RWPE1 (cell line): ENCODE data around the gene OAS3.
"Not testable (repeated sequence)": the region's sequence is repeated elsewhere in the genome, so short reads cannot be mapped to it uniquely, and the experiment has no call there.

Experiments
- CTCF ChIA-PET: fragments of 350-600 bp; sonication (Branson Sonifier 250); formaldehyde crosslinking; extraction: SDS; loops from one replicate; lab custom pipeline; 2021; lab: Yijun Ruan, JAX
- POLR2A ChIA-PET: fragments of 400-600 bp; formaldehyde crosslinking; extraction: SDS; loops from one replicate; lab custom pipeline; 2020; ENCODE audit warnings: antibody characterized with exemption; ENCODE audit not compliant: low non-redundant PET; lab: Yijun Ruan, JAX
- DNase-seq: peaks from one replicate; pipeline ENCODE4 v3.0.0; 2012; ENCODE audit warnings: low spot score
- H3K27ac ChIP-seq: fragments of 450-650 bp; 2 replicates; pipeline ENCODE4 v1.5.1; 2017
- TF ChIP-seq, protein P1 (sequence below): fragments of 450-650 bp; conservative IDR thresholded peaks from 2 replicates; pipeline ENCODE4 v1.5.1; 2017; ENCODE audit warnings: low read depth, mild to moderate bottlenecking

OAS3 gene

DNA sequence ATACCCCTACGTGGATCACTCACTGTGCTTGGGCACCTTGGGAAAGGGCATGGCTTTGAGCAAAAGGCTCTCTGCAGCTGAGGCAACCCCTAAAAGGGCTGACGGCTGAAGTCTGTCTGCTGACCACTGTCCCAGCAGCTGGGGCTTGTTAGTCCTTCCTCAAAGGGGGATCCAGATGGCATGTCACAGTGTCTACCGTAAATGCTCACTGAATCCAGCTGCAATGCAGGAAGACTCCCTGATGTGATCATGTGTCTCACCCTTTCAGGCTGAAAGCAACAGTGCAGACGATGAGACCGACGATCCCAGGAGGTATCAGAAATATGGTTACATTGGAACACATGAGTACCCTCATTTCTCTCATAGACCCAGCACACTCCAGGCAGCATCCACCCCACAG is 19.2 kb upstream of the OAS3 start:
- TF ChIP-seq, protein P1, sequence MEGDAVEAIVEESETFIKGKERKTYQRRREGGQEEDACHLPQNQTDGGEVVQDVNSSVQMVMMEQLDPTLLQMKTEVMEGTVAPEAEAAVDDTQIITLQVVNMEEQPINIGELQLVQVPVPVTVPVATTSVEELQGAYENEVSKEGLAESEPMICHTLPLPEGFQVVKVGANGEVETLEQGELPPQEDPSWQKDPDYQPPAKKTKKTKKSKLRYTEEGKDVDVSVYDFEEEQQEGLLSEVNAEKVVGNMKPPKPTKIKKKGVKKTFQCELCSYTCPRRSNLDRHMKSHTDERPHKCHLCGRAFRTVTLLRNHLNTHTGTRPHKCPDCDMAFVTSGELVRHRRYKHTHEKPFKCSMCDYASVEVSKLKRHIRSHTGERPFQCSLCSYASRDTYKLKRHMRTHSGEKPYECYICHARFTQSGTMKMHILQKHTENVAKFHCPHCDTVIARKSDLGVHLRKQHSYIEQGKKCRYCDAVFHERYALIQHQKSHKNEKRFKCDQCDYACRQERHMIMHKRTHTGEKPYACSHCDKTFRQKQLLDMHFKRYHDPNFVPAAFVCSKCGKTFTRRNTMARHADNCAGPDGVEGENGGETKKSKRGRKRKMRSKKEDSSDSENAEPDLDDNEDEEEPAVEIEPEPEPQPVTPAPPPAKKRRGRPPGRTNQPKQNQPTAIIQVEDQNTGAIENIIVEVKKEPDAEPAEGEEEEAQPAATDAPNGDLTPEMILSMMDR = no peak
- no peak overlapping the region for H3K27ac ChIP-seq
- no peak for DNase-seq
- CTCF ChIA-PET = no interaction called here
- POLR2A ChIA-PET = no interaction called here

DNA sequence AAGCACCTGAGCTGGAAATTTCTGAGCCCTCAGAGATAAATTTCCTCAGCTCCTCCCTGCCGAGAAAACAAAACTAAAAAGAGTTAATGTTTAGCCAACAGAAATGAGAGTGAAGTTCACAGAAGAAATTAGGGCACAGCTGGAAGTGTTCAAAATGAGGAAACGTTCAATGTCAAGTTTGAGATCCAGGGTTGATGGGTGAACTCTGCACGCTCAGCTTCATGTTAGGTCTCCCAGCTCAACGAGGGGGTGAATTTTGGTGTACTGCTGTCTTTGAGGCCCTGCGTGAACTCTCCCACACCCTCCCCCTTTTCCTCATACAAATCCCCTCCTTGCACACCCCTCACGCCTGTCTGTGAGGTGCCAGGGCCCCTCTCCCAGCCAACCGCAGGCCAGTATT is 13.3 kb upstream of the OAS3 start:
- TF ChIP-seq, protein P1 = no peak
- no peak overlapping the region for H3K27ac ChIP-seq
- CTCF ChIA-PET = no interaction called here
- POLR2A ChIA-PET = no interaction called here
- no peak for DNase-seq

DNA sequence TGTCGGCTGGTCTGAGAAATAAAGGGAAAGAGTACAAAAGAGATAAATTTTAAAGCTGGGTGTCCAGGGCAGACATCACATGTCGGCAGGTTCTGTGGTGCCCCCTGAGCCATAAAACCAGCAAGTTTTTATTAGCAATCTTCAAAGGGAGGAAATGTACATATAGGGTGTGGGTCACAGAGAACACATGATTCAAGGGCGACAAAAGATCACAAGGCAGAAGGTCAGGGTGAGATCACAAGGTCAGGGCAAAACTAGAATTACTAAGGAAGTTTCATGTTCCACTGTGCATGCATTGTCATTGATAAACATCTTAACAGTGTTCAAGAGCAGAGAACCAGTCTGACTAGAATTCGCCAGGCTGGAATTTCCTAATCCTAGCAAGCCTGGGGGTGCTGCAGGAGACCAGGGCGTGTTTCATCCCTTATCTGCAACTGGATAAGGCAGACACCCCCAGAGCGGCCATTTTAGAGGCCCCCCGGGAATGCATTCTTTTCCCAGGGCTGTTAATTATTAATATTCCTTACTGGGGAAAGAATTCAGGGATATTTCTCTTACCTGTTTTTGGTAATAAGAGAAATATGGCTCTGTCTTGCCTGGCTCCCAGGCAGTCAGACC is 11.7 kb upstream of the OAS3 start:
- DNase-seq, POLR2A ChIA-PET, H3K27ac ChIP-seq: not testable (repeated sequence)
- CTCF ChIA-PET = interaction anchor here (0.6 kb wide), 1 partner anchor 847 kb away, joined by 5 read pairs; no protein-coding TSS in a partner anchor

DNA sequence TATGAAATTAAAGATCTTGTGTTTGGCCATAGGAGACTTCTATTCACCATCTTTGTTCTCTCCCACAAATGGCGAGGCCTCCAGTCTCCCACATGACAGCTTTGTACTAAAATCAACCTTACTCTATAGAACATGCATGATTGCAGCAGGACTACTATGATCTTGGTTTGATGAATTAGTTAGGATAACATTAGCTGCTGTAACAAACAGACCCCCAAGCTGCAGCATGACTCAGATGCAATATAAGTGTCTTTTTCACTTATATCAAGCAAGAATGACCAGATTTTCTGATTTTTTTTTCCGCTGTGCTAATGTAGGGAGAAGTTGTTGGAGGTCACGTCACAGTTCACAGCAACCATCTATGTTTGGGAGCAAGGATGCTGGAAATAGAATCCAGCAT is 10.8 kb upstream of the OAS3 start:
- H3K27ac ChIP-seq = no peak overlapping the region
- POLR2A ChIA-PET = interaction anchor here (0.6 kb wide), 1 partner anchor 265 kb away, joined by 3 read pairs; no protein-coding TSS in a partner anchor
- TF ChIP-seq, protein P1 = no peak
- DNase-seq = no peak
- CTCF ChIA-PET = no interaction called here

DNA sequence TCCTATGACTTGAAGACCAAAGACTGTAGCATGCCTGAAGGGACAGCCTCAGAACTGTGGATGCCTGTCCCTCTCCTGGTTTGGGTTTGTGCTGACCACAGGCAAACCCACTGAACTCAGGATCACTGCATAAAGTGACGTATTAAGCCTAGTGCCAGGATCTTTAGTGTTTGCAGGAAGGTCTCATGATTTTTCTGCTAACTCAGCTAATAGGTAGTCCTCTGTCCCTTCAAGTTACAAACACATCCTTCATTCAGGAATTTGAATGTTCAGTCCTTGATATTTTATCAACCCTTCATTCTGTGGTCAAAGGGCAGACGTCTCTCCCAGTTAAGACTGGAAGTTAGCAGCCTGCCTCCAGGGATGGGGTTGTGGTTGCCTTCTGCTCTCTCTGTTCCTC is 10.3 kb upstream of the OAS3 start:
- no peak for DNase-seq
- POLR2A ChIA-PET = interaction anchor here (0.6 kb wide), 1 partner anchor 264 kb away, joined by 3 read pairs; no protein-coding TSS in a partner anchor
- TF ChIP-seq, protein P1 = no peak
- CTCF ChIA-PET = no interaction called here
- no peak overlapping the region for H3K27ac ChIP-seq

DNA sequence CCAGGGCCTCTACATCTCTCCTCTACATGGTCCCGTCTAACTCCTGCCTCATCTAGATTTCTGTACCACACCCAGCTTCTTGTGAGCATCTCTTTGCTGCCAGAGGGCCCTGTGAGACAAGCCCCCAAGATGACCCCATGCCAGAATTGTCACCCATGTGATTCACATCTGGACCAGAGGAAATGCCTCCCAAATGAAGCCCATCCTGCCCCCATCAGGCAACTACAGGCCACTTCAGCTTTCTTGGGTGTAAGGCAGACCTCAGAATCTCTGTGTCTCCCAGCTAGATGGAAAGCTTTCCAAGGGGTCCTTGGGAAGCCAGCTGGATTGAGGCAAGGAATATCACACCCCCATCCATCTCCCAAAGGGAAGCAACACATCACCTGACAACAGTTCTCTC is 9.3 kb upstream of the OAS3 start:
- TF ChIP-seq, protein P1 = no peak
- H3K27ac ChIP-seq = no peak overlapping the region
- POLR2A ChIA-PET = no interaction called here
- no peak for DNase-seq
- CTCF ChIA-PET = no interaction called here

DNA sequence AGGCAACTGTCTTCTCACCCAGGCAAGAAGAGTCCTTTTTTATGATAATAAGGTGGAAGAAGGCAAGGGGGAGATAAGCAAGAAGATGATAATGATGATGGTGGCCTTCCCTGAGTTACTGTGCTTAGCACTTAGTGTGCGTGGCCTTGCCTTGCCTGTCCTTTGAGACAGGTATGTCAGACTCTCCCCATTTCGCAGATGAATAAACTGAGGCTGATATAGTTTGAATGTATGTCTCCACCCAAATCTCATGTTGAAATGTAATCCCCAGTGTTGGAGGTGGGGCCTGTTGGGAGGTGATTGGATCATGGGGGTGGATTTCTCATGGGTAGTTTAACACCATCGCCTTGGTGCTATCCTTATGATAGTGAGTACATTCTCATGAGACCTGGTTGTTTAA is 8.6 kb upstream of the OAS3 start:
- TF ChIP-seq, protein P1 = no peak
- ChIA-PET POLR2A (interaction anchor here (0.6 kb wide), 1 partner anchor 35 kb away, joined by 3 read pairs; no protein-coding TSS in a partner anchor), CTCF (no interaction called here)
- DNase-seq = no peak
- no peak overlapping the region for H3K27ac ChIP-seq
